Kasumi-1 (cell line): ENCODE data around the gene WTIP.
"Not testable (repeated sequence)": the region's sequence is repeated elsewhere in the genome, so short reads cannot be mapped to it uniquely, and the experiment has no call there.

Source experiments
- DNase-seq, 2 experiments: peaks; one replicate each; lab custom pipeline; 2025; lab: John Stamatoyannopoulos, UW

The WTIP gene

DNA sequence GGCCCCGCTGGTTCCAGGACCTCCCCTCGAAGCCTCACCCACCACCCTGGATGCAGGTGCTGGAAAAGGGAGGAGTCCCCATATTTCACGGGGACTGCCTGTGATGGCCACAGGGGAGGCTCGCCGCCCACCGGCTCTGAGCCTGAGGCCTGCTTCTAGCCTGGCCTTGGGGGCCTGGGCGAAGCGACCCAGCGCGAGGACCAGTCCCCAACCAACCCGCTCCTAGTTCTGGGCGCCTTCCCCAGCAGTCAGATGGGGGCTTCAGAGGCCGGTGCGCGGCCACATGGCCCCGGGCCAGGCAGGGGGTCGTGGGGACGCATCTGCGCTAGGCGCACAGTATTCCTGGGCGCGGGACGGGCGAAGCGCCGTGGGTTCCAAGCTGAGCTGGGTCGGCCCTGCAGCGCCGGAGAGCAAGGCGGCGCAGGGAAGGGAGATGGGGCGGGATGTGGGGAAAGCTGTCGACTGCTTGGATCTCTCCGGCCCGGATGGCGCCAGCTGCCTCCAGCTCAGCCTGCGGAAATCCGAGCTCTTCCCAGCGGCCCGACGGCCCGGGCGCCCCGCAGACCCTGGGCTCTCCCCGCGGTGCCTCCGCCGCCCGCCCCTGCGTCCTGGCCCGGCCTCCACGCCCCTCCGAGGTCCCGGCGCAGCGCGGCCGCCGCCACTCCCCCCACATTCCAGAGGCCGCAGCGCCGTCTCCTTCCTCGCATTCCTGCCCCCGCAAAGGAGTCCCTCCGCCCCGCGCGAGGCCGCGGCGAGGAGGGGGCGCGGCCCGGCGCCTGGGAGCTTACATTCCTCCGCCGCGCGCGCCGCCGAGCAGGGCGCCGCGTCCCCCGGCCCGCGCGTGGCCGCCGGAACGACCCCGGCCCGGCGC, at the start of gene WTIP:
WTIP (plus strand) TSS at position 788 of the 871 bp plus-strand sequence. CDS start 217 bp downstream, outside the sequence.
- no peak for DNase-seq

- no peak for DNase-seq
Observed at GRCh38 chr19:34432797-34433196, 48.8 kb upstream of the WTIP start.

GRCh38 chr19:34436716-34437115, 44.8 kb upstream of the WTIP start:
- DNase-seq = no peak

GRCh38 chr19:34448191-34448590, 33.4 kb upstream of the WTIP start:
- no peak for DNase-seq

- no peak for DNase-seq
Observed at GRCh38 chr19:34452723-34453122, 28.8 kb upstream of the WTIP start.

DNA sequence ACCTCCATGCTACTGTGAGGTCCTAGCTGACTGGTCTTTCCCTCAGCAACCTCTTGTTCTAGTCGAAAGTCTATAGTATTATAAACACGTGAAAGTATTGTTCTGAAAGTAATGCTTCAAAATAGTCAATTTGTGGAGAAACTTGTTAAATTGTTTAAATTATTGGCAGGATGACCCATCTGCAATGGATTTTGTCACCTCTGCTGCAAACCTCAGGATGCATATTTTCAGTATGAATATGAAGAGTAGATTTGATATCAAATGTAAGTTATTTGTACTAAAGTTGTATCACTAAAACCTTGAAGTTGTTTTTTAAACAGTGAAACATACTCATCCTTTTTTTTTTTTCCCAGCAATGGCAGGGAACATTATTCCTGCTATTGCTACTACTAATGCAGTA, 27.5 kb upstream of the WTIP start:
- no peak for DNase-seq

GRCh38 chr19:34454685-34455084, 26.9 kb upstream of the WTIP start:
- DNase-seq = no peak

DNA sequence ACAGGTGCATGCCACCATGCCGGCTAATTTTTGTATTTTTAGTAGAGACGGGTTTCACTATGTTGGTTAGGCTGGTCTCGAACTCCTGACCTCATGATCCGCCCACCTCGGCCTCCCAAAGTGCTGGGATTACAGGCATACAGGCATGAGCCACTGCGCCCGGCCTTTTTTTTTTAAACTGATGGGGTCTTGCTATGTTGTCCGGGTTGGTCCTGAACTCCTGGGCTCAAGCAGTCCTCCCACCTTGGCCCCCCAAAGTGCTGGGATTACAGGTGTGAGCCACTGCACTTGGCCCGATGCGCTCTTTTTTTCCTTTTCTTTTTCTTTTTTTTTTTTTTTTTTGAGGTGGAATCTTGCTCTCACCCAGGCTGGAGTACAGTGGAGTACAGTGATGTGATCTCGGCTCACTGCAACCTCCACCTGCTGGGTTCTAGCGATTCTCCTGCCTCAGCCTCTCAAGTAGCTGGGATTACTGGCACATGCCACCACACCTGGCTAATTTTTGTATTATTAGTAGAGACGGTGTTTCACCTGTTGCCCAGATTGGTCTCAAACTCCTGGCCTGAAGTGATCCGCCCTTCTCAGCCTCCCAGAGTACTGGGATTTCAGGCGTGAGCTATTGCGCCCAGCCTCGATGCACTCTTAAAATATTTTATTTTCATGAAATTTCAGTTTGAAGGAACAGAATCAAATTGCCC, 25.6 kb upstream of the WTIP start:
- not testable (repeated sequence) for DNase-seq

DNA sequence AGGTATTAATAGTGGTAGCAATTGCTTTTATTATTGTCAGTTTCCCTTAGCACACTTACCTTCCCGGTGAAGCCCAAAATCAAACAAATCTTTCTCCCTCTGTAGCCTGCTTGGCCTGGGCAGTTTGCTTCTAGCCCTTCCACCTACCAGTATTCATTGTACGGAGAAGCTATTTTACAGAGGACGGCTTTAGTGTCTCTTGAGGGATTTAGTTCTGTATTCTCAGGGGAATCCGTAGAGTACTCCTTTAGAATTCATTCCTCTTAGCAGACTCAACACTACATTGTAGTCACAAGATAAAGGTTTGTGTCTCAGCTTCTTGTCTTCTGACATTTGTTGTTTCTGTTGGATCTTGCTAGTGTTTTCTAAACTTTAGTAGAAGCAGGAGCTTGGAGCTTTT, 24.1 kb upstream of the WTIP start:
- DNase-seq = no peak

DNA sequence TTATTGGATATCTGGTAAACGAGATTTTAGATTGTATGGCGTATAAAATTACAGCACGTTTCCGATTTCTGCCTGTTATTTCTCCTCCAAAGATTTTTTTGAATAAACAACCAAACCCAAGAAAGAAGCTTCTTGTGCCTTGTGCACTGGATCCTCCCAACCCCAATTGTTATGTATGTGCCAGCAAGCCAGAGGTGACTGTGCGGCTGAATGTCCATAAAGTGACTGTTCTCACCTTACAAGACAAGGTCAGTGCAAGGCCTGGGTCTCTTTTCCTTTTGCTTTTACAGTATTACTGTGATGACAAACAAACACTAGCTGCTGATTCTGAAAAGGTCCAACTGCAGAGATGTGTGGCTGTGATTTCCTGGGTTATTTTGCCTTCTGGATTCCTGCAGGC, 22.9 kb upstream of the WTIP start:
- DNase-seq = no peak

DNA sequence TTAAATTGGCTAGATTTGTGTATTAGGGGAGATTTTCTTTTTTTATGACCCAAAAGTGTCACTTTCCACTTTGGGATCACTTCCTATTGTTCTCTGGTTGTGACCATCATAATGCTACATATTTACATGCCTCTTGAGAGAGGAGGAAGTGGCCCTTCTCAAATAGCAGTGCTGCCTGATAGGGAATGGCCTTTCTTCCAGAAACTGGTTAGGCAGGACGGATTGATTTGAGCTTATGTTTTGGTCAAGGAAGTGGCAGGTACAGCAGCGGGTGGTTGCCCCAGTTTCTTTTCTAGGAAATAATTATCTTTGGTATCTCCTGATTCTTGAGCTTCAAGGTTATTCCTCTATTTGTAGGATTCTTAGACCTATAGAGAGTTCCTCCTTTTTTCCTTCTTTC, 21.9 kb upstream of the WTIP start:
- DNase-seq = no peak

- DNase-seq = no peak
Observed at GRCh38 chr19:34461375-34462100, 20.0 kb upstream of the WTIP start.

DNA sequence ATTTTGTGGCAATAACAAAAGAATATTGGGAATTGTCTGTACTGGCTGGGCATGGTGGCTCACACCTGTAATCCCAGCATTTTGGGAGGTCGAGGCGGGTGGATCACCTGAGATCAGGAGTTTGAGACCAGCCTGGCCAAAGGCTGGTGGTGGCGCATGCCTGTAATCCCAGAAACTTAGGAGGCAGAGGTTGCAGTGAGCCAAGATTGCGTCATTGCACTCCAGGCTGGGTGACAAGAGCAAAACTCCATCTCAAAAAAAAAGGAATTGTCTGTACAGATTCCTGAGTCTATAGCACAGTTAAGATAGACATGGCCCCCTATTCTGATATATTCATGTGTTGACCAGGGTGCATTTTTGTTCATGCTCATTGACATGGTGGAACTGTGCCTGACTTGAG, 16.8 kb upstream of the WTIP start:
- not testable (repeated sequence) for DNase-seq

DNA sequence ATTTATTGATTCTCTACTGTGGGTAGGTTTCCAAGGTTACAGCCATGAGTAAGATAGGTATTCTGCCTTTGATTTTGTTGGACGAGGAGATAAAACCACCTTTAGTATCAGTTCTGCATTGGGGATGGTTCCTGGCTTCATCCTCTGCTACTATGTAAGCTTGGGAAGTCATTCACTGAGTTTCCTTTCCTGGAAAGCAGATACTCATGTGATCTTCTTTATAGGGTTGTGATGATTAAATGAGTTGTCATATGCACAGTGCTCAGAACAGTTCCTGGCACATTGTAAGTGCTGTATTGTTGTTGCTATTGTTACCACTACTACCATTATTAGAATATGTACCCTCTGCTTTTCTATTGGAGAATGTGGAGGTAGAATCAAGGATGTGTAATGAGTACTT, 13.1 kb upstream of the WTIP start:
- no peak for DNase-seq

DNA sequence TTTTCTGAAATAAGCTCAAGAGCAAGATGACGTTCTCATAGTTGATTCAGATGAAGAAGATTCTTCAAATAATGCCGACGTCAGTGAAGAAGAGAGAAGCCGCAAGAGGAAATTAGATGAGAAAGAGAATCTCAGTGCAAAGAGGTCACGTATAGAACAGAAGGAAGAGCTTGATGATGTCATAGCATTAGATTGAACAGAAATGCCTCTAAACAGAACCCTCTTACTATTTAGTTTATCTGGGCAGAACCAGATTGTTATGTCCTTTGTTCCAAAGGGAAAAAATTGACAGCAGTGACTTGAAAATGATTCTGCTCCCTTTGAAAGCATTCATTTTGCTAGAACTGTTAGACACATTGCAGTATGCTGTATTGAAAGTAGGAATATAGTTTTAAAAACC, 12.5 kb upstream of the WTIP start:
- not testable (repeated sequence) for DNase-seq

DNA sequence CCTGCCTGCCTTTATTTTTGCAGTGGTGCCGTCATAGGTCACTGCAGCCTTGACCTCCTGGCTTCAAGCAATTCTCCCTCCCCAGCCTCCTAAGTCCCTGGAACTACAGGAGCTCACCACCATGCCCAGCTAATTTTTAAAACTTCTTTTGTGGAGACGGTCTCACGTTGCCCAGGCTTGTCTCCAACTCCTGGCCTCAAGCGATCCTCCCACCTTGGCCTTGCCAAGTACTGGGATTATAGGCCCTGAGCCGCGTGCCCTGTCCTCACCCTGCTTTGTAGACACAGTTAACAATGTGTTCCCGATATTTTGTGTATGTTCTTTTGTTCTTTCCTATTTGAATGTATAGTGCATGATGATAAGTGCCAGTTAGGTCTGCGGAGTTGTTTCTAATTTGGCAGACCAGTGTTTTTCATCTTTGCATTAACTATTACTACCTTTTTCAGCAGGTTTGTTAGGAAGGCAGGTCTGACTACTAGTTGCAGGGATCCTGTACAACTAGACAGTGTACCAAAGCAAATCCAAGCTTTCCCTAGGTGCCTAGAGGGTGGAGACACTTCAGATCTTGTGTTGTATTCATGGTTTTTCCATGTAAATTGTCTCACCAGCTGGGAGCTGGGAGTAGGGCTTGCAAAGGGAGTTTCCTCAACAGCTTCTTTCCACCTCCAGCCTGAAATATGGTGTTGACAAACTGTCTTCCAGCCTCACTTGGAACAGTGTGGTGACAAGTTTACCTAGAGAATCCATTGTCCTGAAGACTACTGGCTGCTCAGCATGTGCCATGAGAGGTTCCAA, 9.5 kb upstream of the WTIP start:
- DNase-seq = no peak

- DNase-seq = no peak
Observed at GRCh38 chr19:34474233-34474989, 7.1 kb upstream of the WTIP start.

DNA sequence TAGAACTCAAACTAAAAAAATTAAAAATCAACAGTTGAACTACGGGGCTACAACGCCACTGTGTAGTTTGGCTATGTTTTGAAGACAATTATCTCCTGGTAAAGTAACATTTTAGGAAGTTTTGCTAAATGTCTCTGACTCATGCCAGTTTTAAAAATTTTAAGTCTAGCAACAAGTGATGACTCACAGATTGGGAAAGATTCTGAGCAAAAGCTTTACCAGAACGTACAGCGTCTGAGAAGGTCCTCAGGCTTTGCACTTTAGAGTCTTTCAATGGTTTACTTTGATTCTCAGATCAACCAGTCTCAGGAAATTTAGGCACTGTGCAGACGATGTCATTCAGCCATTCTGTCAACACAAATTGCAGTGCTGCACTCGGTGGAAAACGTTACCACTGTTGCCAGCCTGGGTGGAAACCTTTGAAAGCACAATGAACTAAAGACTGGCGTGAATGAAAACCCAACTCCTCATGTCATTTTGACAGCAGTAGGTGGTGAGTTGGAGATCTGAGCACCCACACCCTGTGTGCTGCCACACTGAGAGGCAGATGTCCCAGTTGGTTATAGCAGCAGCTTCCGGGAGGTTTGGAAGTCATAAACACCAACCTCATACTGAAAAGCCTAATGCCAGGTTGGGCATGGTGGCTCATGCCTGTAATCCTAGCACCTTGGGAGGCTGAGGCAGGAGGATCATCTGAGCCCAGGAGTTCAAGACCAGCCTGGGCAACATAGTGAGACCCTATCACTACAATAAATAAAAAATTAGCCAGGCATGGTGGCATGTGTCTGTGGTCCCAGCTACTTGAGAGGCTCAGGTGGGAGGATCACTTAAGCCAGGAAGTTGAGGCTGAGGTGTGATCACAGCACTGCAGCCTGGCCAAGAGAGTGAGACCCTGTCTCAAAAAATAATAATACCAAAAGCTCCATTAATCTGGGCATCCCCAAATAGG, 6.3 kb upstream of the WTIP start:
- DNase-seq = peak; percentile 49 to 54

GRCh38 chr19:34475975-34476594, 5.5 kb upstream of the WTIP start:
- no peak for DNase-seq
